HFFc6 (cell line): ENCODE measurements around the gene LSAMP. TPM values are rescaled to one million over a fixed set of nuclear protein-coding genes. Genes with fewer than 3 reads are reported as not detected.

ENCODE experiments used
- DNase-seq: peaks from one replicate; pipeline ENCODE4 v3.0.0-alpha.2; 2018
- H3K27ac Mint-ChIP-seq: 2 replicates; pipeline ENCODE4 v1.8.0; 2020; ENCODE audit warnings: mild to moderate bottlenecking, mixed read lengths
- H3K27me3 Mint-ChIP-seq: 2 replicates; pipeline ENCODE4 v1.8.0; 2021; ENCODE audit warnings: mild to moderate bottlenecking, moderate library complexity, mixed read lengths; ENCODE audit not compliant: insufficient read depth
- H3K36me3 Mint-ChIP-seq: 2 replicates; pipeline ENCODE4 v1.8.0; 2021; ENCODE audit warnings: low read depth, mixed read lengths
- H3K4me1 Mint-ChIP-seq: 2 replicates; pipeline ENCODE4 v1.8.0; 2020; ENCODE audit warnings: low read depth, mixed read lengths
- H3K4me3 Mint-ChIP-seq: 2 replicates; pipeline ENCODE4 v1.8.0; 2020; ENCODE audit warnings: mild to moderate bottlenecking, moderate library complexity, mixed read lengths
- H3K9me3 Mint-ChIP-seq: 2 replicates; pipeline ENCODE4 v1.8.0; 2020; ENCODE audit warnings: mild to moderate bottlenecking, mixed read lengths
- CTCF ChIP-seq: fragments of 200-600 bp; sonication (generic); IDR thresholded peaks from 2 replicates; pipeline ENCODE4 v1.5.0; 2021; ENCODE audit warnings: antibody characterized with exemption, mild to moderate bottlenecking
- total RNA-seq, 6 experiments: library from RNA; stranded (reverse); fragmentation: NEBNext Ultra II Directional; extraction: Animal tissue kit (Norgen Biotek cat#: 25700); gene quantifications; 2 replicates in 1 of 6; 3 replicates in 5 of 6; pipeline ENCODE4 v1.2.3, GENCODE V29; 2021

LSAMP gene
- total RNA-seq, 6 experiments from 2014 or later = not detected

GRCh38 chr3:116039651-116039985 lies 405.7 kb downstream of the LSAMP start:
- no peak overlapping the region for H3K4me3 Mint-ChIP-seq
- H3K9me3 Mint-ChIP-seq = no peaks in the 10 kb centered on the region
- H3K4me1 Mint-ChIP-seq = no peaks in the 10 kb centered on the region
- H3K36me3 Mint-ChIP-seq = no peaks in the 10 kb centered on the region
- H3K27me3 Mint-ChIP-seq = peaks cover 5% of the 10 kb centered on the region; the same call in 1 of the 2 replicates
- H3K27ac Mint-ChIP-seq = no peak overlapping the region
- DNase-seq = no peak
- TF ChIP-seq CTCF = no peak

- H3K27ac Mint-ChIP-seq = no peak overlapping the region
Observed at GRCh38 chr3:116038968-116039650, 406.2 kb downstream of the LSAMP start.

GRCh38 chr3:116037954-116038911 lies 407.1 kb downstream of the LSAMP start:
- H3K4me3 Mint-ChIP-seq = no peak overlapping the region
- no peak for TF ChIP-seq CTCF
- H3K9me3 Mint-ChIP-seq = no peaks in the 10 kb centered on the region
- H3K36me3 Mint-ChIP-seq = no peaks in the 10 kb centered on the region
- H3K4me1 Mint-ChIP-seq = no peaks in the 10 kb centered on the region
- DNase-seq = no peak
- H3K27me3 Mint-ChIP-seq = peaks cover 6% of the 10 kb centered on the region; the same call in 1 of the 2 replicates
- no peak overlapping the region for H3K27ac Mint-ChIP-seq

More at GRCh38 chr3:116038968-116039650, 406.2 kb downstream of the LSAMP start:
- no peaks in the 10 kb centered on the region for H3K9me3 Mint-ChIP-seq
- TF ChIP-seq CTCF = no peak
- no peak for DNase-seq
- H3K36me3 Mint-ChIP-seq = no peaks in the 10 kb centered on the region
- H3K4me3 Mint-ChIP-seq = no peak overlapping the region
- no peaks in the 10 kb centered on the region for H3K4me1 Mint-ChIP-seq
- H3K27me3 Mint-ChIP-seq = peaks cover 6% of the 10 kb centered on the region; the same call in 1 of the 2 replicates

- Mint-ChIP-seq H3K4me3 (no peak overlapping the region), H3K27me3 (peaks cover 6% of the 10 kb centered on the region; the same call in 1 of the 2 replicates), H3K9me3 (no peaks in the 10 kb centered on the region), H3K4me1 (no peaks in the 10 kb centered on the region), H3K36me3 (no peaks in the 10 kb centered on the region), H3K27ac (no peak overlapping the region)
- TF ChIP-seq CTCF = no peak
- DNase-seq = no peak
Observed at GRCh38 chr3:116035429-116035828, 409.9 kb downstream of the LSAMP start.

- Mint-ChIP-seq H3K4me3 (no peak overlapping the region), H3K4me1 (no peaks in the 10 kb centered on the region), H3K36me3 (no peaks in the 10 kb centered on the region), H3K27me3 (peaks cover 3% of the 10 kb centered on the region; the same call in 1 of the 2 replicates), H3K27ac (no peak overlapping the region), H3K9me3 (no peaks in the 10 kb centered on the region)
- no peak for DNase-seq
- no peak for TF ChIP-seq CTCF
Observed at GRCh38 chr3:116034794-116035193, 410.5 kb downstream of the LSAMP start.
